Activated CD8-positive, alpha-beta T cell treated with anti-CD3 and anti-CD28 coated beads for 36 hours (primary cell): ENCODE measurements around the gene NYNRIN. TPM values are rescaled to one million over a fixed set of nuclear protein-coding genes. Genes with fewer than 3 reads are reported as not detected.

Source experiments
- ATAC-seq: fragments of 200-7000 bp; cut with Tn5 transposase; one replicate; pipeline ENCODE4 v1.10.0; 2021; ENCODE audit warnings: mild to moderate bottlenecking, moderate library complexity
- CTCF ChIA-PET: fragments of 350-600 bp; sonication (Branson Sonifier 250); formaldehyde crosslinking; loops from one replicate; lab custom pipeline; 2021; ENCODE audit warnings: antibody characterized with exemption; lab: Charles Lee
- POLR2A ChIA-PET: fragments of 350-600 bp; sonication (Branson Sonifier 250); formaldehyde crosslinking; loops from one replicate; lab custom pipeline; 2021; ENCODE audit warnings: antibody characterized with exemption; lab: Charles Lee
- DNase-seq: peaks from one replicate; pipeline ENCODE4 v3.0.0-alpha.2; 2020
- H3K27ac Mint-ChIP-seq: one replicate; pipeline ENCODE4 v1.8.0; 2021; ENCODE audit warnings: mild to moderate bottlenecking, mixed read lengths
- H3K27me3 Mint-ChIP-seq: one replicate; pipeline ENCODE4 v1.8.0; 2021; ENCODE audit warnings: mixed read lengths
- H3K36me3 Mint-ChIP-seq: one replicate; pipeline ENCODE4 v1.8.0; 2021; ENCODE audit warnings: low read depth, mixed read lengths
- H3K4me1 Mint-ChIP-seq: one replicate; pipeline ENCODE4 v1.8.0; 2021; ENCODE audit warnings: low read depth, mixed read lengths
- H3K4me3 Mint-ChIP-seq: one replicate; pipeline ENCODE4 v1.8.0; 2021; ENCODE audit warnings: mild to moderate bottlenecking, moderate library complexity, mixed read lengths
- H3K9me3 Mint-ChIP-seq: one replicate; pipeline ENCODE4 v1.8.0; 2021; ENCODE audit warnings: mixed read lengths
- intact Hi-C: fragments of 100-400 bp; cut with micrococcal nuclease; formaldehyde crosslinking; loops from one replicate; pipeline ENCODE4 v1.10.0; 2022
- total RNA-seq, 2 experiments: library from RNA; stranded (reverse); gene quantifications; one replicate each; pipeline ENCODE4 v1.2.3, GENCODE V29; 2021
- TF ChIP-seq, protein P1 (sequence below): fragments of 200-600 bp; IDR thresholded peaks from one replicate; pipeline ENCODE4 v1.8.0; 2022; ENCODE audit warnings: antibody characterized with exemption, mild to moderate bottlenecking

NYNRIN gene
- total RNA-seq, 2 experiments from 2014 or later = 0.05 to 0.27 TPM

DNA sequence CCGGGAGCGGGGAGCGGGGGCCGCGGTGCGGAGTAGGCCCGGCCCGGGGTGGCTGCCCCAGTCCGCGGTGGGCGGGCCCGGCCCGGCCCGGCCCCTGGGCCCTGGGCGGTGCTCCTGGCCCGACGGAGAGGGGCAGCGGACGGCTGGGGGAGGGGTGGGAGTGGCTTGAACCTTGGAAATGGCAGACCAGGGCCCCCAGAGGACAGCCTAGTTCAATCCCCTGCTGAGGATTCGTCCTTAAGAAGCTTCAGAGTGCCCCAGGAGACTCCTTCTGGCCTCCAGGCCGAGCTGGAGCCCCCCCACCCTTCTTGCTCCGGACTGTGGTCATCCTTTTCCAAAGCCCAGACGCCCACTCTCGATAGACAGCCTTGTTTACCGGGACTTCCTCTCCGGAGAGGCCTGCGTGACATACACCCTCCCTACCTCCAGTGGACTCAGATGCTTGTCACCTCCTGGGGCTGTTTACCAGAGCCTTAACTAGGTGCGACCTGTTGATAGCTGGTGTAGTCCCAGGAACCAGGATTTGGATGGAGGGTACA, 31.4 kb downstream of the NYNRIN start:
- DNase-seq (peak; percentile 70), ATAC-seq (peak; percentile 60)
- Mint-ChIP-seq H3K9me3 (no peaks in the 10 kb centered on the region), H3K4me1 (peaks cover 36% of the 10 kb centered on the region), H3K4me3 (peak overlapping the region; percentile 90), H3K27ac (peak overlapping the region; percentile 97), H3K36me3 (peaks cover 25% of the 10 kb centered on the region), H3K27me3 (no peaks in the 10 kb centered on the region)
- TF ChIP-seq, protein P1, sequence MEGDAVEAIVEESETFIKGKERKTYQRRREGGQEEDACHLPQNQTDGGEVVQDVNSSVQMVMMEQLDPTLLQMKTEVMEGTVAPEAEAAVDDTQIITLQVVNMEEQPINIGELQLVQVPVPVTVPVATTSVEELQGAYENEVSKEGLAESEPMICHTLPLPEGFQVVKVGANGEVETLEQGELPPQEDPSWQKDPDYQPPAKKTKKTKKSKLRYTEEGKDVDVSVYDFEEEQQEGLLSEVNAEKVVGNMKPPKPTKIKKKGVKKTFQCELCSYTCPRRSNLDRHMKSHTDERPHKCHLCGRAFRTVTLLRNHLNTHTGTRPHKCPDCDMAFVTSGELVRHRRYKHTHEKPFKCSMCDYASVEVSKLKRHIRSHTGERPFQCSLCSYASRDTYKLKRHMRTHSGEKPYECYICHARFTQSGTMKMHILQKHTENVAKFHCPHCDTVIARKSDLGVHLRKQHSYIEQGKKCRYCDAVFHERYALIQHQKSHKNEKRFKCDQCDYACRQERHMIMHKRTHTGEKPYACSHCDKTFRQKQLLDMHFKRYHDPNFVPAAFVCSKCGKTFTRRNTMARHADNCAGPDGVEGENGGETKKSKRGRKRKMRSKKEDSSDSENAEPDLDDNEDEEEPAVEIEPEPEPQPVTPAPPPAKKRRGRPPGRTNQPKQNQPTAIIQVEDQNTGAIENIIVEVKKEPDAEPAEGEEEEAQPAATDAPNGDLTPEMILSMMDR = no peak
- ChIA-PET CTCF (interaction anchor here (0.7 to 11.4 kb wide), 26 partner anchors 9 to 268 kb away, joined by 3 to 454 read pairs (median 12); partner anchors contain the start of genes ADCY4, CHMP4A, CIDEB and DHRS1), POLR2A (interaction anchor here (0.5 to 7.8 kb wide), 22 partner anchors 8 to 441 kb away, joined by 3 to 82 read pairs (median 4); partner anchors contain the start of genes ADCY4, CIDEB, DHRS4L2 and LTB4R)
- intact Hi-C loops = loop anchor here (5.0 to 10.0 kb wide), 2 partner anchors 63 to 185 kb away; partner anchors contain the start of genes NFATC4 and TINF2

DNA sequence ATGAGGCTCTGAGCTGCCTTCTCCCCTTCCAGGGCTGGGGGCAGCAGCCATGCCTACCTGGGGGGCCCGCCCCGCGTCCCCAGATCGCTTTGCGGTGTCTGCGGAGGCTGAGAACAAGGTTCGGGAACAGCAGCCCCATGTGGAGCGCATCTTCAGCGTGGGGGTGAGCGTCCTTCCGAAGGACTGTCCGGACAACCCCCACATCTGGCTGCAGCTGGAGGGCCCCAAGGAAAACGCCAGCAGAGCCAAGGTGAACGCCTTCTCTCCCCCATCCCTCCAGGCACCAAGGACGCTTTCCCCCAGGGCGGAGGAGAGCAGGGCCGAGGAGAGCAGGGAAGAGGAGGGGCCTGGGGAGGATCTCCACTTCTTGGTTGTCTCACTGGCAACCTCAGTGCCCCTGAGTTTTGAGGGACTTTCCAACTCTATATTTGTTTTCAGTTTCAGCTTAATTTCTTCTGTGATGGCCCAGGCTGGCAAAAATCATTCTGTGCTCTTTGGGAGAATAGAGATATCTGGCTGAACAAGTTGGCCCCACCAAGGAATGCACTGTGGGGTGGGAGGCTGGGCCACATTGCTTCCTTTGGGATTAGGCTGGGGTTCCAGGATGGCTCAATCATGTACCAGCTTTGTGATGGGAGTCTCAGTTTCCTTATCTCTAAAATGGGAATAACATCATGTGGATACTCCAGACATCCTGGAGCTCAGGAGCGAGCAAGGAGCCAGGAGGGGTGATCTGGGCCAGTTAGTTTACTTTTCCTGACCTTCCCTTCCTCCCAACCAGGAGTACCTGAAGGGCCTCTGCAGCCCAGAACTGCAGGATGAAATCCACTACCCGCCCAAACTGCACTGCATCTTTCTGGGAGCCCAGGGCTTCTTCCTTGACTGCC, 32.1 kb downstream of the NYNRIN start:
- peak; percentile 57 for ATAC-seq
- Mint-ChIP-seq H3K36me3 (peaks cover 27% of the 10 kb centered on the region), H3K27me3 (no peaks in the 10 kb centered on the region), H3K4me3 (peak overlapping the region; percentile 90), H3K27ac (peak overlapping the region; percentile 97), H3K4me1 (peaks cover 32% of the 10 kb centered on the region), H3K9me3 (no peaks in the 10 kb centered on the region)
- DNase-seq = peak; percentile 78
- ChIA-PET POLR2A (interaction anchor here (0.5 to 7.8 kb wide), 25 partner anchors 8 to 442 kb away, joined by 3 to 82 read pairs (median 4); partner anchors contain the start of genes ADCY4, CIDEB, DHRS4L2 and LTB4R), CTCF (interaction anchor here (0.6 to 11.4 kb wide), 49 partner anchors 10 to 339 kb away, joined by 3 to 454 read pairs (median 6); partner anchors contain the start of genes ADCY4, CHMP4A, CIDEB and DHRS1)
- TF ChIP-seq, protein P1 = no peak
- intact Hi-C loops = loop anchor here (1.0 to 10.0 kb wide), 3 partner anchors 64 to 186 kb away; partner anchors contain the start of genes NFATC4 and TINF2

DNA sequence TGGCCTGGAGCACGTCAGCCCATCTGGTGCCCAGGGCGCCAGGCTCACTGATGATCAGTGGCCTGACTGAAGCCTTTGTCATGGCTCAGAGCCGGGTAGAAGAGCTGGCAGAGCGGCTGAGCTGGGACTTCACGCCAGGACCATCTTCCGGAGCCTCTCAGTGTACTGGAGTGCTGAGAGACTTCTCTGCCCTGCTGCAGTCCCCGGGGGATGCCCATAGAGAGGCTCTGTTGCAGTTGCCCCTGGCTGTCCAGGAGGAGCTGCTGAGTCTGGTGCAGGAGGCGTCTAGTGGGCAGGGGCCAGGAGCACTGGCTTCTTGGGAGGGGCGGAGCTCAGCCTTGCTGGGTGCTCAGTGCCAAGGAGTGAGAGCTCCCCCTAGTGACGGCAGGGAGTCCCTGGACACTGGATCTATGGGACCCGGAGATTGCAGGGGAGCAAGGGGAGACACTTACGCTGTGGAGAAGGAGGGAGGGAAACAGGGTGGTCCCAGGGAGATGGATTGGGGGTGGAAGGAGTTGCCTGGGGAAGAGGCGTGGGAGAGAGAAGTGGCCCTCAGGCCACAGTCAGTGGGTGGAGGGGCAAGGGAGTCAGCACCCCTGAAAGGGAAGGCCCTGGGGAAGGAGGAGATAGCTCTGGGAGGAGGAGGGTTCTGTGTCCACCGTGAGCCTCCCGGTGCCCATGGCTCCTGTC, 32.9 kb downstream of the NYNRIN start:
- peak; percentile 95 for DNase-seq
- H3K27me3 Mint-ChIP-seq = no peaks in the 10 kb centered on the region
- peak overlapping the region; percentile 97 for H3K27ac Mint-ChIP-seq
- peak; percentile 65 for ATAC-seq
- H3K4me3 Mint-ChIP-seq = peak overlapping the region; percentile 90
- H3K9me3 Mint-ChIP-seq = no peaks in the 10 kb centered on the region
- ChIA-PET POLR2A (interaction anchor here (0.9 to 7.8 kb wide), 15 partner anchors 8 to 227 kb away, joined by 3 to 82 read pairs (median 7); partner anchors contain the start of genes ADCY4, CIDEB, NFATC4 and RIPK3), CTCF (interaction anchor here (0.6 to 11.4 kb wide), 48 partner anchors 10 to 339 kb away, joined by 3 to 454 read pairs (median 6); partner anchors contain the start of genes ADCY4, CIDEB, DHRS1 and IPO4)
- peaks cover 31% of the 10 kb centered on the region for H3K4me1 Mint-ChIP-seq
- intact Hi-C loops = loop anchor here (1.0 to 10.0 kb wide), 3 partner anchors 64 to 187 kb away; partner anchors contain the start of genes NFATC4 and TINF2
- TF ChIP-seq, protein P1 = peak; percentile 87
- peaks cover 30% of the 10 kb centered on the region for H3K36me3 Mint-ChIP-seq

DNA sequence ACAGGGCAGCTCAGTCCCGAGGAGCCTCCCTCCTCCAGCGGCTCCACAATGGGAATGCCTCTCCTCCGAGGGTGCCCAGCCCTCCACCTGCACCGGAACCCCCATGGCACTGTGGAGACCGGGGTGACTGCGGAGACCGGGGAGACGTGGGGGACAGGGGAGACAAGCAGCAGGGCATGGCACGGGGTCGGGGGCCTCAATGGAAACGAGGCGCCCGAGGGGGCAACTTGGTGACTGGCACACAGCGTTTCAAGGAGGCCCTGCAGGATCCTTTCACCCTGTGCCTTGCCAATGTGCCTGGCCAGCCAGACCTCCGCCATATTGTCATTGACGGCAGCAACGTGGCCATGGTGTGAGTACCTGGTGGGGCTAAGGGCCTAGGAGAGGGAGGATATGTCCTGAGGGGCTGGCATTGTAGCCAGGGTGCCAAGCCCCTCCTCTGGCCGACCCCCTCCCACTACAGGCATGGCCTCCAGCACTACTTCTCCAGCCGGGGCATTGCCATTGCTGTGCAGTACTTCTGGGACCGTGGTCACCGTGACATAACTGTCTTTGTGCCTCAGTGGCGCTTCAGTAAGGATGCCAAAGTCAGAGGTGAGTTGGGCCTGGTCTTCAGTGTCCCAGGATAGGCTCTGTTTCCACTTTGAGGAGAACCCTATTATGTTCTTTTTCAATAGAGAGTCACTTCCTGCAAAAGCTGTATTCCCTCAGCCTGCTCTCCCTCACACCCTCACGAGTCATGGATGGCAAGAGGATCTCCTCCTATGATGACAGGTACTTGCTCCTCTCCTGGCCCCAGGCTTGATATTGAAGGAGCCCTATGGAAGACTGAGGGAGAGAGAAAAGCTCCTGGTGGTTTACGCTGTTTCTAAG, 33.7 kb downstream of the NYNRIN start:
- ChIA-PET POLR2A (interaction anchor here (0.9 to 7.8 kb wide), 10 partner anchors 9 to 191 kb away, joined by 3 to 82 read pairs (median 10); partner anchors contain the start of genes ADCY4, CIDEB, RIPK3 and SDR39U1), CTCF (interaction anchor here (0.8 to 11.4 kb wide), 35 partner anchors 9 to 340 kb away, joined by 3 to 454 read pairs (median 10); partner anchors contain the start of genes ADCY4, CIDEB, DHRS1 and IPO4)
- no peak overlapping the region for H3K4me3 Mint-ChIP-seq
- no peaks in the 10 kb centered on the region for H3K9me3 Mint-ChIP-seq
- intact Hi-C loops = loop anchor here (5.0 to 10.0 kb wide), 2 partner anchors 65 to 188 kb away; partner anchors contain the start of genes NFATC4 and TINF2
- TF ChIP-seq, protein P1 = no peak
- H3K27me3 Mint-ChIP-seq = no peaks in the 10 kb centered on the region
- ATAC-seq = no peak
- H3K4me1 Mint-ChIP-seq = peaks cover 36% of the 10 kb centered on the region
- peaks cover 34% of the 10 kb centered on the region for H3K36me3 Mint-ChIP-seq
- H3K27ac Mint-ChIP-seq = no peak overlapping the region
- no peak for DNase-seq
